HepG2 (cell line): Measurements from ENCODE around the gene SLC16A2. TPM values are rescaled to one million over a fixed set of nuclear protein-coding genes. Genes with fewer than 3 reads are reported as not detected.

ENCODE experiments used
- ATAC-seq: fragments of 200-7000 bp; cut with Tn5 transposase; 3 replicates; pipeline ENCODE4 v1.9.1; 2020; ENCODE audit warnings: mild to moderate bottlenecking, moderate library complexity
- BruUV-seq: library from RNA; stranded (reverse); fragments of 400-500 nt; replicated peaks from 2 replicates; lab custom pipeline; 2021; lab: Mats Ljungman, UMichigan
- CTCF ChIA-PET: fragments of 300-600 bp; formaldehyde crosslinking; extraction: SDS; loops from one replicate; lab custom pipeline; 2021; ENCODE audit warnings: low total read pairs, inconsistent platforms, low intra/inter-chr PET ratio; lab: Yijun Ruan, JAX
- POLR2A ChIA-PET: fragments of 350-600 bp; sonication (Branson Sonifier 250); formaldehyde crosslinking; loops from one replicate; lab custom pipeline; 2020; ENCODE audit warnings: antibody characterized with exemption, inconsistent platforms; lab: Yijun Ruan, JAX
- DNase-seq: peaks from one replicate; pipeline ENCODE4 v3.0.0-alpha.2; 2015; ENCODE audit warnings: low spot score
- FAIRE-seq: peaks from 3 replicates; lab custom pipeline; 2011; peaks lifted over from hg19 to GRCh38; lab: Jason Lieb, UNC
- H2AFZ ChIP-seq: one replicate; pipeline ENCODE4 v1.6.1; 2011; ENCODE audit warnings: low read length, inconsistent platforms
- H3K27ac ChIP-seq: fragments of 300-600 bp; 3 replicates; pipeline ENCODE4 v1.8.0; 2011; ENCODE audit warnings: mixed run types, mild to moderate bottlenecking, mixed read lengths, low read length, inconsistent platforms; ENCODE audit not compliant: insufficient read depth; ENCODE audit errors: extremely low read length
- H3K27me3 ChIP-seq, 2 experiments: fragments of 200-600 bp in 1 of 2; 2 replicates in 1 of 2; 3 replicates in 1 of 2; pipeline versions ENCODE4 v1.6.0 to v1.8.0; 2011; ENCODE audit warnings: low read length in 2 of 2, mild to moderate bottlenecking in 2 of 2, moderate library complexity in 2 of 2, inconsistent platforms in 1 of 2; ENCODE audit not compliant: insufficient read depth in 2 of 2, control insufficient read depth in 1 of 2
- H3K36me3 ChIP-seq, 2 experiments: fragments of 200-600 bp in 1 of 2; replicated peaks in 1 of 2; 2 replicates in 1 of 2; 3 replicates in 1 of 2; pipeline versions ENCODE4 v1.5.1 to v1.8.0; 2011; ENCODE audit warnings: low read length in 2 of 2, inconsistent platforms in 1 of 2; ENCODE audit not compliant: insufficient read depth in 2 of 2, control insufficient read depth in 1 of 2
- H3K4me1 ChIP-seq: 2 replicates; pipeline ENCODE4 v1.5.1; 2012; ENCODE audit warnings: low read length, inconsistent platforms; ENCODE audit not compliant: insufficient read depth
- H3K4me2 ChIP-seq: 2 replicates; pipeline ENCODE4 v1.6.0; 2011; ENCODE audit warnings: low read depth, low read length, inconsistent platforms
- H3K4me3 ChIP-seq, 3 experiments: fragments of 200-600 bp in 1 of 3; sonication (generic), shearing (Covaris generic) in 1 of 3; replicated peaks in 1 of 3; 2 replicates each; pipeline ENCODE4 v1.5.1; 2011 to 2016; ENCODE audit warnings: low read length in 3 of 3, inconsistent platforms in 2 of 3, low read depth in 2 of 3, mild to moderate bottlenecking in 2 of 3, control low read depth in 1 of 3, mixed read lengths in 1 of 3; ENCODE audit not compliant: insufficient read depth in 1 of 3
- H3K79me2 ChIP-seq: one replicate; pipeline ENCODE4 v1.6.1; 2011; ENCODE audit warnings: low read length, inconsistent platforms; ENCODE audit not compliant: insufficient read depth
- H3K9ac ChIP-seq: 2 replicates; pipeline ENCODE4 v1.6.0; 2011; ENCODE audit warnings: mild to moderate bottlenecking, low read depth, low read length, inconsistent platforms; ENCODE audit not compliant: insufficient read depth
- H3K9me3 ChIP-seq: 2 replicates; pipeline ENCODE4 v1.5.1; 2012; ENCODE audit warnings: mild to moderate bottlenecking, low read length
- H4K20me1 ChIP-seq: 2 replicates; pipeline ENCODE4 v1.6.0; 2011; ENCODE audit warnings: inconsistent platforms, mild to moderate bottlenecking, low read length, moderate library complexity; ENCODE audit not compliant: insufficient read depth
- AHR ChIP-seq: IDR thresholded peaks from 2 replicates; pipeline ENCODE4 v1.6.1; 2018; ENCODE audit warnings: missing genetic modification reagents, missing compliant biosample characterization
- ATRX ChIP-seq: sonication (generic); formaldehyde crosslinking; IDR thresholded peaks from 2 replicates; pipeline ENCODE4 v1.4.0; 2020; ENCODE audit warnings: missing genetic modification reagents, borderline replicate concordance
- CCDC6 ChIP-seq: sonication (generic); formaldehyde crosslinking; IDR thresholded peaks from 2 replicates; pipeline ENCODE4 v1.8.1; 2022; ENCODE audit warnings: mild to moderate bottlenecking, missing genetic modification reagents, moderate library complexity
- DMAP1 ChIP-seq: IDR thresholded peaks from 2 replicates; pipeline ENCODE4 v1.6.1; 2016
- GATA4 ChIP-seq: sonication (generic); IDR thresholded peaks from 2 replicates; pipeline ENCODE4 v1.6.1; 2016; ENCODE audit warnings: antibody characterized with exemption, low read depth, borderline replicate concordance
- GPN1 ChIP-seq: sonication (generic); formaldehyde crosslinking; IDR thresholded peaks from 2 replicates; pipeline ENCODE4 v1.5.1; 2020; ENCODE audit warnings: missing genetic modification reagents, borderline replicate concordance
- NCOR1 ChIP-seq: fragments of 200-600 bp; sonication (generic); IDR thresholded peaks from 2 replicates; pipeline ENCODE4 v1.7.0; 2017; ENCODE audit warnings: antibody characterized with exemption, low read length, borderline replicate concordance
- NR2F1 ChIP-seq, 2 experiments: fragments of 450-650 bp in 1 of 2; formaldehyde crosslinking in 1 of 2; IDR thresholded peaks; 2 replicates each; pipeline versions ENCODE4 v1.5.0 to v1.6.1; 2016 to 2020; ENCODE audit warnings: mild to moderate bottlenecking in 1 of 2, missing compliant biosample characterization in 1 of 2, missing genetic modification reagents in 1 of 2, moderate library complexity in 1 of 2
- RFX1 ChIP-seq: fragments of 450-650 bp; IDR thresholded peaks from 2 replicates; pipeline ENCODE4 v1.6.1; 2017
- SNAPC2 ChIP-seq: sonication (generic); formaldehyde crosslinking; IDR thresholded peaks from 2 replicates; pipeline ENCODE4 v1.8.1; 2022; ENCODE audit warnings: mild to moderate bottlenecking, missing genetic modification reagents
- SP1 ChIP-seq, 2 experiments: fragments of 450-650 bp in 1 of 2; sonication (generic) in 1 of 2; formaldehyde crosslinking in 1 of 2; IDR thresholded peaks; 2 replicates each; pipeline versions ENCODE4 v1.4.0 to v1.6.1; 2016 to 2020; ENCODE audit warnings: missing genetic modification reagents in 1 of 2
- TAF1 ChIP-seq: sonication (generic); formaldehyde crosslinking; IDR thresholded peaks from 2 replicates; pipeline ENCODE4 v1.4.0; 2020; ENCODE audit warnings: missing genetic modification reagents
- TOE1 ChIP-seq: sonication (generic); formaldehyde crosslinking; IDR thresholded peaks from 2 replicates; pipeline ENCODE4 v1.4.0; 2020; ENCODE audit warnings: mild to moderate bottlenecking, missing genetic modification reagents
- ZNF124 ChIP-seq: sonication (generic); formaldehyde crosslinking; IDR thresholded peaks from 2 replicates; pipeline ENCODE4 v1.4.0; 2020; ENCODE audit warnings: missing genetic modification reagents
- ZNF768 ChIP-seq: sonication (generic); formaldehyde crosslinking; IDR thresholded peaks from 2 replicates; pipeline ENCODE4 v1.4.0; 2020; ENCODE audit warnings: missing genetic modification reagents
- ZNF772 ChIP-seq: sonication (generic); formaldehyde crosslinking; IDR thresholded peaks from 2 replicates; pipeline ENCODE4 v1.5.0; 2020; ENCODE audit warnings: mild to moderate bottlenecking, missing genetic modification reagents
- ZSCAN22 ChIP-seq: sonication (generic); formaldehyde crosslinking; IDR thresholded peaks from 2 replicates; pipeline ENCODE4 v1.4.0; 2020; ENCODE audit warnings: mild to moderate bottlenecking, missing genetic modification reagents
- WGBS: methylation state at CpG from one replicate; pipeline ENCODE4 v1.1.6; 2017; ENCODE audit warnings: low lambda C conversion rate; 5-methylcytosine and 5-hydroxymethylcytosine counted together
- in situ Hi-C: cut with HindIII; loops from 2 replicates; pipeline ENCODE4 v1.10.0; 2017; ENCODE audit warnings: low pct_unique_long_range_greater_than_20kb; ENCODE audit not compliant: extremely low pct_ligation_motif_present
- intact Hi-C: fragments of 100-400 bp; cut with micrococcal nuclease; formaldehyde crosslinking; loops from one replicate; pipeline ENCODE4 v1.10.0; 2022; ENCODE audit not compliant: unreplicated experiment
- polyA plus RNA-seq, 8 experiments: library from polyadenylated mRNA; depleted of rRNA in 3 of 8; stranded (reverse) in 7 of 8; unstranded in 1 of 8; fragments of >200 nt; fragmentation: Illumina TruSeq in 4 of 8; extraction: Trizol in 4 of 8; gene quantifications; 2 replicates each; pipeline versions ENCODE4 v1.2.1 to v1.2.3, GENCODE V29; 2011 to 2016; ENCODE audit warnings: low read depth in 4 of 8, missing spikeins in 1 of 8, mixed read lengths in 1 of 8; ENCODE audit not compliant: insufficient read depth in 1 of 8
- total RNA-seq, 5 experiments: library from RNA; depleted of rRNA; stranded (reverse); fragments of >200 nt; fragmentation: Illumina TruSeq; extraction: Trizol; gene quantifications; 2 replicates each; pipeline ENCODE4 v1.2.3, GENCODE V29; 2016; ENCODE audit warnings: low read depth in 1 of 5
- TF ChIP-seq, protein P1 (sequence below): sonication (generic); formaldehyde crosslinking; IDR thresholded peaks from 2 replicates; pipeline ENCODE4 v1.4.0; 2020; ENCODE audit warnings: mild to moderate bottlenecking, missing genetic modification reagents, borderline replicate concordance
- TF ChIP-seq, protein P2 (sequence below): sonication (generic); formaldehyde crosslinking; IDR thresholded peaks from 2 replicates; pipeline ENCODE4 v1.4.0; 2020; ENCODE audit warnings: missing genetic modification reagents, mild to moderate bottlenecking, borderline replicate concordance
- TF ChIP-seq, protein P3 (sequence below): IDR thresholded peaks from 2 replicates; pipeline ENCODE4 v1.6.1; 2018; ENCODE audit warnings: missing genetic modification reagents, mild to moderate bottlenecking, missing compliant biosample characterization

SLC16A2 gene
- total and polyA plus RNA-seq, 2 of the 13 experiments (the other 11 are each of a cell fraction or from before 2014, with no cell fraction given): 0.07 to 0.08 TPM

DNA sequence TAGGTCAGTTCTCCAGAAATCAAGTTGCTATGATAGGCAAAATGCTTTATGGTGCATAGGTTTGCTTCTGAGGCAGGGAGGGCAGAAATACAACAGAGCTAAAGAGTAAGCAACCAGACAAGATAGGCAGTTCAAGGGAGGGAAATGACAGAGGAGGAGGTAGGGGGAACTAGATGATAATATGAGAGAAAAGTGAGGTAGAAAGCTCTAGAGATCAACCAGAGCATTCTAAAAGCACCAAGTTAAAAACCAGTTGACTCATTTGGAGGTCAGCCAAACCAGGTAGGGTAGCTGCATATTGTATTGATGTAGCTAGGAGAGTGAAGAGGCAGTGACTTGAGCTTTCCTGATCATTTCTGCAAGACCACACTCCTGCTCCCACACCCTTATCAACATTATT lies 49.0 kb upstream of the SLC16A2 start (continued):
- TF ChIP-seq, protein P1, sequence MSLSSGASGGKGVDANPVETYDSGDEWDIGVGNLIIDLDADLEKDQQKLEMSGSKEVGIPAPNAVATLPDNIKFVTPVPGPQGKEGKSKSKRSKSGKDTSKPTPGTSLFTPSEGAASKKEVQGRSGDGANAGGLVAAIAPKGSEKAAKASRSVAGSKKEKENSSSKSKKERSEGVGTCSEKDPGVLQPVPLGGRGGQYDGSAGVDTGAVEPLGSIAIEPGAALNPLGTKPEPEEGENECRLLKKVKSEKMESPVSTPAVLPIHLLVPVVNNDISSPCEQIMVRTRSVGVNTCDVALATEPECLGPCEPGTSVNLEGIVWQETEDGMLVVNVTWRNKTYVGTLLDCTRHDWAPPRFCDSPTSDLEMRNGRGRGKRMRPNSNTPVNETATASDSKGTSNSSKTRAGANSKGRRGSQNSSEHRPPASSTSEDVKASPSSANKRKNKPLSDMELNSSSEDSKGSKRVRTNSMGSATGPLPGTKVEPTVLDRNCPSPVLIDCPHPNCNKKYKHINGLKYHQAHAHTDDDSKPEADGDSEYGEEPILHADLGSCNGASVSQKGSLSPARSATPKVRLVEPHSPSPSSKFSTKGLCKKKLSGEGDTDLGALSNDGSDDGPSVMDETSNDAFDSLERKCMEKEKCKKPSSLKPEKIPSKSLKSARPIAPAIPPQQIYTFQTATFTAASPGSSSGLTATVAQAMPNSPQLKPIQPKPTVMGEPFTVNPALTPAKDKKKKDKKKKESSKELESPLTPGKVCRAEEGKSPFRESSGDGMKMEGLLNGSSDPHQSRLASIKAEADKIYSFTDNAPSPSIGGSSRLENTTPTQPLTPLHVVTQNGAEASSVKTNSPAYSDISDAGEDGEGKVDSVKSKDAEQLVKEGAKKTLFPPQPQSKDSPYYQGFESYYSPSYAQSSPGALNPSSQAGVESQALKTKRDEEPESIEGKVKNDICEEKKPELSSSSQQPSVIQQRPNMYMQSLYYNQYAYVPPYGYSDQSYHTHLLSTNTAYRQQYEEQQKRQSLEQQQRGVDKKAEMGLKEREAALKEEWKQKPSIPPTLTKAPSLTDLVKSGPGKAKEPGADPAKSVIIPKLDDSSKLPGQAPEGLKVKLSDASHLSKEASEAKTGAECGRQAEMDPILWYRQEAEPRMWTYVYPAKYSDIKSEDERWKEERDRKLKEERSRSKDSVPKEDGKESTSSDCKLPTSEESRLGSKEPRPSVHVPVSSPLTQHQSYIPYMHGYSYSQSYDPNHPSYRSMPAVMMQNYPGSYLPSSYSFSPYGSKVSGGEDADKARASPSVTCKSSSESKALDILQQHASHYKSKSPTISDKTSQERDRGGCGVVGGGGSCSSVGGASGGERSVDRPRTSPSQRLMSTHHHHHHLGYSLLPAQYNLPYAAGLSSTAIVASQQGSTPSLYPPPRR (CRISPR knock-in tag): no peak
- TF ChIP-seq CCDC6 (no peak), ZSCAN22 (CRISPR knock-in tag) (no peak)

DNA sequence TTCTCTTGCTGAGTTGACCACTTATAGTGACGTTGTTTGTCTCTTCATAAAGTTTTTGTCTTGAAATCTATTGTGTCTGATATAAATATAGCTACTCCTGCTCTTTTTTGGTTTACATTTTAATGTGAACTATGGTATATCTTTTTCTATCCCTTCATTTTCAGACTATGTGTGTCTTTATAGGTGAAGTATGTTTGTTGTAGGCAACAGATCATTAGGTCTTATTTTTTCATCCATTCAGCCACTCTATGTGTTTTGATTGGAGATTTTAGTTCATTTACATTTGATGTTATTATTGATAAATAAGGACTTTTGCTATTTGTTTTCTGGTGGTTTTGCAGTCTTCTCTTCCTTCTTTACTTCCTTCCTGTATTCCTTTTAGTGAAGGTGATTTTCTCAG lies 44.0 kb upstream of the SLC16A2 start:
- Histone ChIP-seq H4K20me1 (no peaks in the 10 kb centered on the region), H3K4me3 (no peak overlapping the region), H3K27me3 (no peaks in the 10 kb centered on the region), H3K79me2 (no peaks in the 10 kb centered on the region), H3K4me1 (no peaks in the 10 kb centered on the region), H3K9ac (no peak overlapping the region), H3K4me2 (no peak overlapping the region), H3K9me3 (no peaks in the 10 kb centered on the region), H3K36me3 (no peaks in the 10 kb centered on the region), H3K27ac (no peak overlapping the region), H2AFZ (no peak overlapping the region)
- ChIA-PET POLR2A (no interaction called here), CTCF (no interaction called here)
- no TSS peak for BruUV-seq
- in situ Hi-C loops: no loop called here
- ATAC-seq (no peak), DNase-seq (no peak), FAIRE-seq (no peak)
- 0% methylated on average over 1 of the region's 1 CpG for WGBS
- intact Hi-C loops: no loop called here
- TF ChIP-seq, protein P2, sequence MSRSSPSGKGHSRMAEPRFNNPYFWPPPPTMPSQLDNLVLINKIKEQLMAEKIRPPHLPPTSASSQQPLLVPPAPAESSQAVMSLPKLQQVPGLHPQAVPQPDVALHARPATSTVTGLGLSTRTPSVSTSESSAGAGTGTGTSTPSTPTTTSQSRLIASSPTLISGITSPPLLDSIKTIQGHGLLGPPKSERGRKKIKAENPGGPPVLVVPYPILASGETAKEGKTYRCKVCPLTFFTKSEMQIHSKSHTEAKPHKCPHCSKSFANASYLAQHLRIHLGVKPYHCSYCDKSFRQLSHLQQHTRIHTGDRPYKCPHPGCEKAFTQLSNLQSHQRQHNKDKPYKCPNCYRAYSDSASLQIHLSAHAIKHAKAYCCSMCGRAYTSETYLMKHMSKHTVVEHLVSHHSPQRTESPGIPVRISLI (CRISPR knock-in tag): no peak
- no peak for TF ChIP-seq GPN1
- no peak for TF ChIP-seq GATA4
- TF ChIP-seq DMAP1 (CRISPR knock-in tag): no peak
- TF ChIP-seq, protein P3, sequence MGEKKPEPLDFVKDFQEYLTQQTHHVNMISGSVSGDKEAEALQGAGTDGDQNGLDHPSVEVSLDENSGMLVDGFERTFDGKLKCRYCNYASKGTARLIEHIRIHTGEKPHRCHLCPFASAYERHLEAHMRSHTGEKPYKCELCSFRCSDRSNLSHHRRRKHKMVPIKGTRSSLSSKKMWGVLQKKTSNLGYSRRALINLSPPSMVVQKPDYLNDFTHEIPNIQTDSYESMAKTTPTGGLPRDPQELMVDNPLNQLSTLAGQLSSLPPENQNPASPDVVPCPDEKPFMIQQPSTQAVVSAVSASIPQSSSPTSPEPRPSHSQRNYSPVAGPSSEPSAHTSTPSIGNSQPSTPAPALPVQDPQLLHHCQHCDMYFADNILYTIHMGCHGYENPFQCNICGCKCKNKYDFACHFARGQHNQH (CRISPR knock-in tag): no peak
- no peak for TF ChIP-seq AHR
- no peak for TF ChIP-seq ZNF768 (CRISPR knock-in tag)
- TF ChIP-seq NCOR1: no peak
- TF ChIP-seq ATRX (CRISPR knock-in tag): no peak
- no peak for TF ChIP-seq RFX1
- TF ChIP-seq TOE1 (CRISPR knock-in tag): no peak
- TF ChIP-seq TAF1: no peak
- no peak for TF ChIP-seq ZNF124
- TF ChIP-seq SNAPC2 (CRISPR knock-in tag): no peak
- TF ChIP-seq SP1 (IDR thresholded peaks at IDR 0.05): no peak
- TF ChIP-seq SP1 (CRISPR knock-in tag; IDR thresholded peaks at IDR 0.05): no peak
- no peak for TF ChIP-seq NR2F1 (CRISPR knock-in tag; IDR thresholded peaks at IDR 0.05)
- TF ChIP-seq ZNF772 (CRISPR knock-in tag): no peak
